T follicular helper cell (primary cell): ENCODE data around the gene CELSR1.
"Not testable (repeated sequence)": the region's sequence is repeated elsewhere in the genome, so short reads cannot be mapped to it uniquely, and the experiment has no call there.

Experiments
- DNase-seq: peaks from one replicate; pipeline ENCODE4 v3.0.0-alpha.2; 2020; ENCODE audit warnings: low read depth

The CELSR1 gene

GRCh38 chr22:46534901-46535630, 2.4 kb downstream of the CELSR1 start:
- no peak for DNase-seq

- no peak for DNase-seq
Measured at GRCh38 chr22:46534177-46534776, 3.1 kb downstream of the CELSR1 start.

- no peak for DNase-seq
Measured at GRCh38 chr22:46533070-46533833, 4.2 kb downstream of the CELSR1 start.

GRCh38 chr22:46532416-46532815, 5.0 kb downstream of the CELSR1 start:
- DNase-seq, result no peak

GRCh38 chr22:46531581-46532175, 5.7 kb downstream of the CELSR1 start:
- DNase-seq, result no peak

GRCh38 chr22:46528121-46528610, 9.3 kb downstream of the CELSR1 start:
- no peak for DNase-seq

GRCh38 chr22:46526244-46526839, 11.1 kb downstream of the CELSR1 start:
- no peak for DNase-seq

- no peak for DNase-seq
Measured at GRCh38 chr22:46525389-46526243, 11.8 kb downstream of the CELSR1 start.

- DNase-seq, result no peak
Measured at GRCh38 chr22:46524203-46524740, 13.1 kb downstream of the CELSR1 start.

GRCh38 chr22:46522797-46523196, 14.6 kb downstream of the CELSR1 start:
- DNase-seq, result no peak

GRCh38 chr22:46521994-46522393, 15.4 kb downstream of the CELSR1 start:
- DNase-seq, result no peak

GRCh38 chr22:46520880-46521279, 16.5 kb downstream of the CELSR1 start:
- no peak for DNase-seq

GRCh38 chr22:46519377-46519776, 18.0 kb downstream of the CELSR1 start:
- DNase-seq, result no peak

- DNase-seq, result no peak
Measured at GRCh38 chr22:46518542-46519325, 18.7 kb downstream of the CELSR1 start.

GRCh38 chr22:46518038-46518437, 19.4 kb downstream of the CELSR1 start:
- no peak for DNase-seq

GRCh38 chr22:46517255-46517761, 20.1 kb downstream of the CELSR1 start:
- DNase-seq, result no peak

- DNase-seq, result no peak
Measured at GRCh38 chr22:46516638-46517037, 20.8 kb downstream of the CELSR1 start.

- DNase-seq, result not testable (repeated sequence)
Measured at GRCh38 chr22:46516112-46516487, 21.3 kb downstream of the CELSR1 start.

GRCh38 chr22:46515208-46516111, 22.0 kb downstream of the CELSR1 start:
- no peak for DNase-seq
